Stimulated activated naive CD8-positive, alpha-beta T cell treated with anti-CD3 and anti-CD28 coated beads, Interleukin-15, Interleukin-2, amounts not matched to agents 100 ng/mL and 50 ng/mL, for 24 hours (primary cell): ENCODE data around the gene GJD2.

Experiments used
- H3K27ac Mint-ChIP-seq: one replicate; pipeline ENCODE4 v1.8.0; 2021; ENCODE audit warnings: mild to moderate bottlenecking, mixed read lengths
- H3K27me3 Mint-ChIP-seq: one replicate; pipeline ENCODE4 v1.8.0; 2021; ENCODE audit warnings: mixed read lengths
- H3K36me3 Mint-ChIP-seq: one replicate; pipeline ENCODE4 v1.8.0; 2021; ENCODE audit warnings: low read depth, mixed read lengths
- H3K4me1 Mint-ChIP-seq: one replicate; pipeline ENCODE4 v1.8.0; 2021; ENCODE audit warnings: low read depth, mixed read lengths
- H3K4me3 Mint-ChIP-seq: one replicate; pipeline ENCODE4 v1.8.0; 2021; ENCODE audit warnings: mild to moderate bottlenecking, mixed read lengths
- H3K9me3 Mint-ChIP-seq: one replicate; pipeline ENCODE4 v1.8.0; 2021; ENCODE audit warnings: mixed read lengths

GJD2 gene

GRCh38 chr15:34786206-34786605 is 31.4 kb upstream of the GJD2 start:
- H3K4me1 Mint-ChIP-seq, result no peaks in the 10 kb centered on the region
- H3K27me3 Mint-ChIP-seq, result peaks cover 38% of the 10 kb centered on the region

GRCh38 chr15:34783991-34784390 is 29.2 kb upstream of the GJD2 start:
- Mint-ChIP-seq H3K27ac (no peak overlapping the region), H3K9me3 (peaks cover 9% of the 10 kb centered on the region), H3K36me3 (no peaks in the 10 kb centered on the region), H3K27me3 (peaks cover 25% of the 10 kb centered on the region), H3K4me3 (no peak overlapping the region), H3K4me1 (no peaks in the 10 kb centered on the region)

More at GRCh38 chr15:34786206-34786605, 31.4 kb upstream of the GJD2 start:
- H3K36me3 Mint-ChIP-seq, result no peaks in the 10 kb centered on the region
- no peak overlapping the region for H3K27ac Mint-ChIP-seq
- no peak overlapping the region for H3K4me3 Mint-ChIP-seq
- no peaks in the 10 kb centered on the region for H3K9me3 Mint-ChIP-seq

- Mint-ChIP-seq H3K9me3 (peaks cover 9% of the 10 kb centered on the region), H3K27ac (no peak overlapping the region), H3K4me3 (no peak overlapping the region), H3K4me1 (no peaks in the 10 kb centered on the region), H3K36me3 (no peaks in the 10 kb centered on the region), H3K27me3 (peaks cover 25% of the 10 kb centered on the region)
Observed at GRCh38 chr15:34783431-34783830, 28.6 kb upstream of the GJD2 start.

- Mint-ChIP-seq H3K4me1 (no peaks in the 10 kb centered on the region), H3K27me3 (peaks cover 25% of the 10 kb centered on the region), H3K27ac (no peak overlapping the region), H3K9me3 (peaks cover 9% of the 10 kb centered on the region), H3K4me3 (no peak overlapping the region), H3K36me3 (no peaks in the 10 kb centered on the region)
Observed at GRCh38 chr15:34782901-34783300, 28.1 kb upstream of the GJD2 start.

- no peaks in the 10 kb centered on the region for H3K4me1 Mint-ChIP-seq
- no peak overlapping the region for H3K4me3 Mint-ChIP-seq
- no peak overlapping the region for H3K27ac Mint-ChIP-seq
- H3K36me3 Mint-ChIP-seq, result no peaks in the 10 kb centered on the region
- H3K27me3 Mint-ChIP-seq, result peaks cover 28% of the 10 kb centered on the region
- peaks cover 9% of the 10 kb centered on the region for H3K9me3 Mint-ChIP-seq
Observed at GRCh38 chr15:34780725-34781124, 25.9 kb upstream of the GJD2 start.

GRCh38 chr15:34776606-34777105 is 21.9 kb upstream of the GJD2 start:
- Mint-ChIP-seq H3K27ac (no peak overlapping the region), H3K27me3 (peaks cover 20% of the 10 kb centered on the region), H3K4me3 (no peak overlapping the region), H3K9me3 (peaks cover 9% of the 10 kb centered on the region), H3K4me1 (no peaks in the 10 kb centered on the region), H3K36me3 (no peaks in the 10 kb centered on the region)

GRCh38 chr15:34773917-34774316 is 19.1 kb upstream of the GJD2 start:
- H3K27ac Mint-ChIP-seq, result no peak overlapping the region
- H3K4me1 Mint-ChIP-seq, result no peaks in the 10 kb centered on the region
- no peaks in the 10 kb centered on the region for H3K9me3 Mint-ChIP-seq
- H3K27me3 Mint-ChIP-seq, result peaks cover 33% of the 10 kb centered on the region
- no peak overlapping the region for H3K4me3 Mint-ChIP-seq
- H3K36me3 Mint-ChIP-seq, result no peaks in the 10 kb centered on the region

- Mint-ChIP-seq H3K27me3 (peaks cover 37% of the 10 kb centered on the region), H3K36me3 (no peaks in the 10 kb centered on the region), H3K4me1 (no peaks in the 10 kb centered on the region), H3K4me3 (no peak overlapping the region), H3K27ac (no peak overlapping the region), H3K9me3 (no peaks in the 10 kb centered on the region)
Observed at GRCh38 chr15:34773013-34773412, 18.2 kb upstream of the GJD2 start.

- Mint-ChIP-seq H3K4me1 (no peaks in the 10 kb centered on the region), H3K36me3 (no peaks in the 10 kb centered on the region), H3K9me3 (no peaks in the 10 kb centered on the region), H3K27ac (no peak overlapping the region), H3K27me3 (peaks cover 37% of the 10 kb centered on the region), H3K4me3 (no peak overlapping the region)
Observed at GRCh38 chr15:34772312-34772711, 17.5 kb upstream of the GJD2 start.

- Mint-ChIP-seq H3K36me3 (no peaks in the 10 kb centered on the region), H3K4me3 (no peak overlapping the region), H3K27ac (no peak overlapping the region), H3K4me1 (no peaks in the 10 kb centered on the region), H3K27me3 (peaks cover 29% of the 10 kb centered on the region), H3K9me3 (no peaks in the 10 kb centered on the region)
Observed at GRCh38 chr15:34769711-34770110, 14.9 kb upstream of the GJD2 start.

- no peaks in the 10 kb centered on the region for H3K9me3 Mint-ChIP-seq
- H3K36me3 Mint-ChIP-seq, result no peaks in the 10 kb centered on the region
- H3K4me1 Mint-ChIP-seq, result no peaks in the 10 kb centered on the region
- H3K27ac Mint-ChIP-seq, result no peak overlapping the region
- peaks cover 28% of the 10 kb centered on the region for H3K27me3 Mint-ChIP-seq
- H3K4me3 Mint-ChIP-seq, result no peak overlapping the region
Observed at GRCh38 chr15:34768530-34768929, 13.7 kb upstream of the GJD2 start.

GRCh38 chr15:34765741-34766140 is 10.9 kb upstream of the GJD2 start:
- H3K27me3 Mint-ChIP-seq, result peaks cover 28% of the 10 kb centered on the region
- H3K9me3 Mint-ChIP-seq, result no peaks in the 10 kb centered on the region
- H3K4me1 Mint-ChIP-seq, result no peaks in the 10 kb centered on the region
- H3K4me3 Mint-ChIP-seq, result no peak overlapping the region
- H3K27ac Mint-ChIP-seq, result no peak overlapping the region
- no peaks in the 10 kb centered on the region for H3K36me3 Mint-ChIP-seq

GRCh38 chr15:34760909-34761308 is 6.1 kb upstream of the GJD2 start:
- Mint-ChIP-seq H3K36me3 (no peaks in the 10 kb centered on the region), H3K27ac (no peak overlapping the region), H3K27me3 (peaks cover 34% of the 10 kb centered on the region), H3K4me1 (no peaks in the 10 kb centered on the region), H3K4me3 (no peak overlapping the region), H3K9me3 (no peaks in the 10 kb centered on the region)

- Mint-ChIP-seq H3K27ac (no peak overlapping the region), H3K27me3 (peaks cover 42% of the 10 kb centered on the region), H3K4me3 (no peak overlapping the region), H3K9me3 (no peaks in the 10 kb centered on the region), H3K36me3 (no peaks in the 10 kb centered on the region), H3K4me1 (no peaks in the 10 kb centered on the region)
Observed at GRCh38 chr15:34759992-34760391, 5.2 kb upstream of the GJD2 start.

- no peaks in the 10 kb centered on the region for H3K4me1 Mint-ChIP-seq
- no peaks in the 10 kb centered on the region for H3K9me3 Mint-ChIP-seq
- no peak overlapping the region for H3K4me3 Mint-ChIP-seq
- peaks cover 42% of the 10 kb centered on the region for H3K27me3 Mint-ChIP-seq
- H3K36me3 Mint-ChIP-seq, result no peaks in the 10 kb centered on the region
- H3K27ac Mint-ChIP-seq, result no peak overlapping the region
Observed at GRCh38 chr15:34759347-34759746, 4.5 kb upstream of the GJD2 start.

GRCh38 chr15:34757262-34757661 is 2.5 kb upstream of the GJD2 start:
- Mint-ChIP-seq H3K9me3 (no peaks in the 10 kb centered on the region), H3K27ac (no peak overlapping the region), H3K4me3 (no peak overlapping the region), H3K36me3 (no peaks in the 10 kb centered on the region), H3K4me1 (no peaks in the 10 kb centered on the region), H3K27me3 (peaks cover 51% of the 10 kb centered on the region)
